SJSA1 (cell line): ENCODE measurements around the gene CYB5R3. TPM values are rescaled to one million over a fixed set of nuclear protein-coding genes. Genes with fewer than 3 reads are reported as not detected.

Experiments used
- DNase-seq, 2 experiments: peaks; one replicate each; pipeline ENCODE4 v3.0.0-alpha.2; 2015 to 2020; ENCODE audit warnings: low spot score in 2 of 2, low read depth in 1 of 2
- H3K27ac ChIP-seq: fragments of 250-450 bp; sonication (Bioruptor Pico); 2 replicates; pipeline ENCODE4 v1.5.1; 2020; ENCODE audit warnings: mild to moderate bottlenecking, moderate library complexity
- H3K27me3 ChIP-seq: fragments of 250-450 bp; sonication (Bioruptor Pico); replicated peaks from 2 replicates; pipeline ENCODE4 v1.5.1; 2020; ENCODE audit warnings: mild to moderate bottlenecking, moderate library complexity
- H3K36me3 ChIP-seq: fragments of 250-450 bp; sonication (Bioruptor Pico); 2 replicates; pipeline ENCODE4 v1.5.1; 2020; ENCODE audit warnings: mild to moderate bottlenecking
- H3K4me1 ChIP-seq: fragments of 250-450 bp; sonication (Bioruptor Pico); replicated peaks from 2 replicates; pipeline ENCODE4 v1.6.1; 2021; ENCODE audit warnings: mild to moderate bottlenecking
- H3K4me3 ChIP-seq: fragments of 250-450 bp; sonication (Bioruptor Pico); 2 replicates; pipeline ENCODE4 v1.5.1; 2020; ENCODE audit warnings: mild to moderate bottlenecking
- H3K9me3 ChIP-seq: fragments of 250-450 bp; sonication (Bioruptor Pico); replicated peaks from 2 replicates; pipeline ENCODE4 v1.5.1; 2020; ENCODE audit warnings: mild to moderate bottlenecking
- total RNA-seq: library from RNA; depleted of rRNA; stranded (reverse); fragments of >200 nt; shearing (Covaris generic); gene quantifications from 2 replicates; pipeline ENCODE4 v1.2.3, GENCODE V29; 2014

Gene CYB5R3
- total RNA-seq, 1 experiment from 2014 or later, result 149 TPM

- H3K27ac ChIP-seq, result no peak overlapping the region
- no peak overlapping the region for H3K4me3 ChIP-seq
- 0 out of 2 replicates have a peak, but pooled peaks cover 4% of the 10 kb centered on the region for H3K9me3 ChIP-seq
- H3K27me3 ChIP-seq, result no peaks in the 10 kb centered on the region
- H3K36me3 ChIP-seq, result peaks cover 40% of the 10 kb centered on the region
- peaks cover 58% of the 10 kb centered on the region for H3K4me1 ChIP-seq
- no peak for DNase-seq
These were observed 3.1 kb downstream of the CYB5R3 start for GRCh38 chr22:42645938-42646568.

DNA sequence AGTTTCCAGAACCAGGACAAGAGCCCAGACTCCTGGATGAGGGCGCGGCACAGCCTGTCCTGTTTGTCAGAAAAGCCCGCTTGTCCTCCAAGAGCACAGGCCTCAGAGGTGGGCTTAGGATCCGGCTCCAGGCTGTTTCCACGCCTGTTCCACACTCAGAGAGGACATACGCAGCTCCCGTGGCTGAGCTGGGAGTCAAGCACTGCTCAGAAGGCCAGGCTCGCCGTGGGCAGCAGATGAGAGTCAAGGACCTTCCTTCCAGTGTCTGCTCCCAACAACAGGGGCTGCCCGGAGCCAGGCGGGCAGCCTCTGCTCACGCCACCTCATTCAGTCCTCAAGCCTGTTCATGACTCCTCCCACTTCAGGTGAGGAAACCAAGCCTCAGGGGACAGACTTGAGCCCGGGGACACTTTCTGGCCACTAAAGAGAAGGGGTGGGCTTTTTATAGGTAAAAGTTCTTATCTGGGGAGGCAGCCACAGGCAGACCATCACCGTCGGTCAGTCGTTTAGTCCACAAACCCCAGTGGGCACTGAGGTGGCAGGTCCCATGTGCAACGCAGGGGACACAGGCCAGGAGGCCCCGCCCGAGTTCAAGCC lies 3.8 kb downstream of the CYB5R3 start:
- Histone ChIP-seq H3K4me3 (no peak overlapping the region), H3K4me1 (peaks cover 55% of the 10 kb centered on the region), H3K9me3 (0 out of 2 replicates have a peak, but pooled peaks cover 4% of the 10 kb centered on the region), H3K36me3 (peaks cover 42% of the 10 kb centered on the region), H3K27ac (peak overlapping the region; percentile 31; the same call in 1 of the 2 replicates), H3K27me3 (no peaks in the 10 kb centered on the region)
- DNase-seq, result no peak

- peak; percentile 29 to 51 for DNase-seq
- Histone ChIP-seq H3K4me1 (peaks cover 57% of the 10 kb centered on the region), H3K9me3 (0 out of 2 replicates have a peak, but pooled peaks cover 4% of the 10 kb centered on the region), H3K27ac (peak overlapping the region; percentile 31; the same call in 1 of the 2 replicates), H3K4me3 (no peak overlapping the region), H3K36me3 (peaks cover 43% of the 10 kb centered on the region), H3K27me3 (no peaks in the 10 kb centered on the region)
These were observed 4.5 kb downstream of the CYB5R3 start for GRCh38 chr22:42644422-42645340.

DNA sequence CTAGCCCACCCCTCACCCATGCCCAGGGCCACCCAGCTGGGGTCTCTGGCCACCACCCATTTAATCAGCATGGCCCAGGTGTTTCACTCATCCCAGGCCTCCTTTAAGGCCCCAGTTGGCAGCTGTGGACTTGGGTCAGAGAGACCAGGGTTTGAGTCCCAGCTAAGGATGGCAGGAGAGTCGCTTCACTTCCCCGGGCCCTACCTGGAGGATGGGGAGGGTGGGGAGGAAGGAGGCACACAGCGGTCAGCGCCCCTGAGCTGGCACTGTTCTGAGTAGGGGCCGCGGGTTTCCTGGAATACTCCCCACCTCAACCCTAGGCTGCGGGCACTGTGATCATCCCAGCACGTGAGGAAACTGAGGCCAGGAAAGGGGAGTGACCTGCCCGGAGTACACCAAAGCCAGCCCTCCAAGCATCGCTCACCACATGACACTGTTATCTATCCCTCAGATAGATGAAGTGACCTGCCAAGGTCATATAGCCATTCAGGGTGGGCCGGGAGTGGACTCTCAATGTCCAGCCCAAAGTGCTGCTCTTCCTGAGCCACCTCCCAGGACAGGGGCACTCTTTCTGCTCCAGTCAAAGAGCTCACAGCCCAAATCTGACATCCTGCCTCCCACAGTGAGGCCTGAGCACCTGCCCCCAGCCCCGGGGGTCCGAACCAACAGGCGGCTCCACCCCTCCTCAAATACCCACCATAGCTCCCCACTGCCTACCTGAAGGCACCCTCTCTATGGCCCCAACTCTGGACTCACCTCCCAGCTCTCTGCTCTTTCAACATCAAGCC lies 5.4 kb downstream of the CYB5R3 start:
- H3K4me1 ChIP-seq, result peaks cover 56% of the 10 kb centered on the region
- H3K4me3 ChIP-seq, result no peak overlapping the region
- H3K9me3 ChIP-seq, result 0 out of 2 replicates have a peak, but pooled peaks cover 3% of the 10 kb centered on the region
- H3K27me3 ChIP-seq, result no peaks in the 10 kb centered on the region
- no peak overlapping the region for H3K27ac ChIP-seq
- peaks cover 41% of the 10 kb centered on the region for H3K36me3 ChIP-seq
- no peak for DNase-seq

- peaks cover 48% of the 10 kb centered on the region for H3K4me1 ChIP-seq
- no peak overlapping the region for H3K4me3 ChIP-seq
- H3K27me3 ChIP-seq, result no peaks in the 10 kb centered on the region
- H3K9me3 ChIP-seq, result no peaks in the 10 kb centered on the region
- H3K27ac ChIP-seq, result no peak overlapping the region
- peaks cover 33% of the 10 kb centered on the region for H3K36me3 ChIP-seq
- no peak for DNase-seq
These were observed 6.2 kb downstream of the CYB5R3 start for GRCh38 chr22:42642806-42643633.

DNA sequence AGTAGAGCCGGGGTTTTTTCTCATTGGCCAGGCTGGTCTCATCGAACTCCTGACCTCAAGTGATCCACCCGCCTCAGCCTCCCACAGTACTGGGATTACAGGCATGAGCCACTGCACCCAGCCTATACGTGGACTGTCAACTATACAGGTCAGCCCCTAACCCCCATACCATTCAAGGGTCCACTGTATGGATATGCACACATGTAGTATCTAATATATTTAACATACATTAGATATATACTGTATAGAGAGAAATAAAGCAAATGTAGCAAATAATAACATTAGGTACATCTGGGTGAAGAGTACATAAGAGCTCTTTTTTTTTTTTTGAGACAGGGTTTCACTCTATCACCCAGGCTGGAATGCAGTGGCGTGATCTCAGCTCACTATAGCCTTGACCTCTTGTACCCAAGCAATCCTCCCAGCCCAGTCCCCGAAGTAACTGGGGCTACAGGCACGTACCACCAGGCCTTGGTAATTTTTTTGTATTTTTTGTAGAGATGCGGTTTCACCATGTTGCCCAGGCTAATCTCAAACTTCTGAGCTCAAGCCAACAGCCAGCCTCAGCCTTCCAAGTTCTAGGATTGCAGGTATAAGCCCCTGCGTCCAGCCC lies 7.3 kb downstream of the CYB5R3 start:
- Histone ChIP-seq H3K4me1 (peaks cover 41% of the 10 kb centered on the region), H3K4me3 (no peak overlapping the region), H3K27ac (no peak overlapping the region), H3K36me3 (peaks cover 34% of the 10 kb centered on the region), H3K27me3 (no peaks in the 10 kb centered on the region), H3K9me3 (no peaks in the 10 kb centered on the region)
- DNase-seq, result no peak

- no peak overlapping the region for H3K4me3 ChIP-seq
- peaks cover 40% of the 10 kb centered on the region for H3K4me1 ChIP-seq
- H3K27ac ChIP-seq, result no peak overlapping the region
- peaks cover 34% of the 10 kb centered on the region for H3K36me3 ChIP-seq
- no peaks in the 10 kb centered on the region for H3K27me3 ChIP-seq
- DNase-seq, result no peak
- H3K9me3 ChIP-seq, result no peaks in the 10 kb centered on the region
These were observed 9.5 kb downstream of the CYB5R3 start for GRCh38 chr22:42639541-42640241.

- Histone ChIP-seq H3K4me1 (peaks cover 28% of the 10 kb centered on the region), H3K4me3 (no peak overlapping the region), H3K27me3 (no peaks in the 10 kb centered on the region), H3K27ac (no peak overlapping the region), H3K36me3 (peaks cover 42% of the 10 kb centered on the region), H3K9me3 (no peaks in the 10 kb centered on the region)
- DNase-seq, result no peak
These were observed 11.6 kb downstream of the CYB5R3 start for GRCh38 chr22:42637555-42637954.

DNA sequence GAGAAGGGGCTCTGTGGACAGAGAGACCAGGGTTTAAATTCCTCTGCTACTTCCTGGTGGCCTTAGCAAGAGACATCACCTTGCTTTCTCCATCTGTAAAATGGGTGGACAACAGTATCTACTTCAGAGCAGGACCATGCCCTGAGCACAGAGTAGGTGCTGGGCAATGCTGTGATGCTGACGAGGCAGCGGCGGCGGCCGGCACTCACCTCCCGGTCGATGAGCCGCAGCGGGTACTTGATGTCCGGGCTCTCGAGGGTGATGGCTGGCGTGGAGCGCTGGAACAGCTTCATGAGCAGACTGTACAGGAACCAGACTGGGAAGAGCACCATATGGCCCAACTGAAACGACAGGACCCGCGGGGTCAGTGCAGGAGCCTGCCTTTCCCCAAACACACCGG lies 12.7 kb downstream of the CYB5R3 start:
- H3K27me3 ChIP-seq, result no peaks in the 10 kb centered on the region
- H3K9me3 ChIP-seq, result no peaks in the 10 kb centered on the region
- H3K4me3 ChIP-seq, result no peak overlapping the region
- H3K4me1 ChIP-seq, result peaks cover 36% of the 10 kb centered on the region
- no peak for DNase-seq
- H3K27ac ChIP-seq, result peak overlapping the region; percentile 35; the same call in 1 of the 2 replicates
- peaks cover 52% of the 10 kb centered on the region for H3K36me3 ChIP-seq

- no peaks in the 10 kb centered on the region for H3K9me3 ChIP-seq
- H3K27ac ChIP-seq, result peak overlapping the region; percentile 82
- peaks cover 61% of the 10 kb centered on the region for H3K36me3 ChIP-seq
- peak; percentile 88 to 95 for DNase-seq
- H3K27me3 ChIP-seq, result no peaks in the 10 kb centered on the region
- H3K4me3 ChIP-seq, result no peak overlapping the region
- H3K4me1 ChIP-seq, result peaks cover 46% of the 10 kb centered on the region
These were observed 13.7 kb downstream of the CYB5R3 start for GRCh38 chr22:42635531-42635930.

DNA sequence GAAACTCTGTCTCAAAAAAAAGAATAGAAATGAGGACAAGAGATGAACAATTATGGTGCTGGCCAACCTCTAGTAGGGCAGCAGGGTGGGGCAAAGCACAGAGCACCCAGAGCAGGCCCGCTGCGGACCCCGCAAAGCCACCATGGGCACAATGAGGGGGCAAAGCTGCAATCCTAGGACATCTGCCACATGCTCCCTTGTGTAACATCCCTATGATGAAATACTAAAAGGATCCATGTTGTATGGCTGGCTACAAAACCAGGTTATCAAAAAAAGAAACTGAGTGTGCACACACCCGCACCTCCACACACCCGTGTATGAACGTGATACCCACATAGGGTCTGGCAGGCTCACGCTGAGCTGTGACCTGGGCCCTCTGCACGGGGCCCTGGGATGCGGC lies 16.2 kb downstream of the CYB5R3 start:
- no peak for DNase-seq
- Histone ChIP-seq H3K4me1 (peaks cover 38% of the 10 kb centered on the region), H3K36me3 (peaks cover 83% of the 10 kb centered on the region), H3K4me3 (no peak overlapping the region), H3K9me3 (no peaks in the 10 kb centered on the region), H3K27ac (no peak overlapping the region), H3K27me3 (no peaks in the 10 kb centered on the region)

- H3K4me3 ChIP-seq, result no peak overlapping the region
- peaks cover 38% of the 10 kb centered on the region for H3K4me1 ChIP-seq
- H3K27ac ChIP-seq, result no peak overlapping the region
- H3K36me3 ChIP-seq, result peaks cover 88% of the 10 kb centered on the region
- H3K27me3 ChIP-seq, result no peaks in the 10 kb centered on the region
- peak in 1 of 2 experiments; percentile 51 for DNase-seq
- no peaks in the 10 kb centered on the region for H3K9me3 ChIP-seq
These were observed 17.1 kb downstream of the CYB5R3 start for GRCh38 chr22:42632096-42632495.
